HG03196 (cell line): ENCODE results near the gene SRP68.
"Not testable (repeated sequence)": the region's sequence is repeated elsewhere in the genome, so short reads cannot be mapped to it uniquely, and the experiment has no call there.

ENCODE experiments used
- ATAC-seq: cut with Tn5 transposase; IDR thresholded peaks from one replicate; pipeline ENCODE4 v1.9.1; 2021; ENCODE audit not compliant: unreplicated experiment

Gene SRP68

DNA sequence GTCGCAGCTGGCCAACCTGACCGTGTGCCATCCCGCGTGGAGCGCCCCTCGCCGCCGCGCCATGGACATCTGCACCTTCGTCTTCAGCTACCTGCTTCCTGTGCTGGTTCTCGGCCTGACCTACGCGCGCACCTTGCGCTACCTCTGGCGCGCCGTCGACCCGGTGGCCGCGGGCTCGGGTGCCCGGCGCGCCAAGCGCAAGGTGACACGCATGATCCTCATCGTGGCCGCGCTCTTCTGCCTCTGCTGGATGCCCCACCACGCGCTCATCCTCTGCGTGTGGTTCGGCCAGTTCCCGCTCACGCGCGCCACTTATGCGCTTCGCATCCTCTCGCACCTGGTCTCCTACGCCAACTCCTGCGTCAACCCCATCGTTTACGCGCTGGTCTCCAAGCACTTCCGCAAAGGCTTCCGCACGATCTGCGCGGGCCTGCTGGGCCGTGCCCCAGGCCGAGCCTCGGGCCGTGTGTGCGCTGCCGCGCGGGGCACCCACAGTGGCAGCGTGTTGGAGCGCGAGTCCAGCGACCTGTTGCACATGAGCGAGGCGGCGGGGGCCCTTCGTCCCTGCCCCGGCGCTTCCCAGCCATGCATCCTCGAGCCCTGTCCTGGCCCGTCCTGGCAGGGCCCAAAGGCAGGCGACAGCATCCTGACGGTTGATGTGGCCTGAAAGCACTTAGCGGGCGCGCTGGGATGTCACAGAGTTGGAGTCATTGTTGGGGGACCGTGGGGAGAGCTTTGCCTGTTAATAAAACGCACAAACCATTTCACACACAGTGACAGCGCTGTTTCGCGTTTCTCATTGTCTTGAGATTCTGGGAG is 4.7 kb upstream of the SRP68 start:
- no peak for ATAC-seq

DNA sequence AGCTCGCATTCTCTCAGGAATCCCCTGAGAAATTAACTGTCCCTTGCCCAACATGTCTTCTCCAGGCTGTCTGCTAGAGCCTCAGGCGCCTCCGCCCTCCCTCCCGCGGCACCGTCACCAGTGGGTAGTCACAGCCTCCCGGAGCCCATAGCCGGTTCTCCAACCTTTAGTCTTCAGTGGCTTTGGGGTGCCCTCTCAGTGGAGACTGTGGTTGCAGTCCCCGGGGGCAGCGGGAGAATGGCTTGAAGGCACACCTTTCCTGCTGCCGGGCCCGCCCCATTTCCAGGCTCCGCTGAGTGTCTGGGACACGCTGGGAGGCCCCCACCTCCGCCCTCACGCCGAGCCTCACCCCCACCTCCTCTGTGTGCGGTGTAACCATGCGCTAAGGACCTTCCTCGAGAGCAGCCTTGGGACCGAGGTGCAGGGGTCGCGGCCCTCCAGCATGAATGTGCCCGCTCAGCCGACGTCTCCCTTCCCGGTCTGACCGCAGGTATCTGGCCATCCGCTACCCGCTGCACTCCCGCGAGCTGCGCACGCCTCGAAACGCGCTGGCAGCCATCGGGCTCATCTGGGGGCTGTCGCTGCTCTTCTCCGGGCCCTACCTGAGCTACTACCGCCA is 3.9 kb upstream of the SRP68 start:
- no peak for ATAC-seq

DNA sequence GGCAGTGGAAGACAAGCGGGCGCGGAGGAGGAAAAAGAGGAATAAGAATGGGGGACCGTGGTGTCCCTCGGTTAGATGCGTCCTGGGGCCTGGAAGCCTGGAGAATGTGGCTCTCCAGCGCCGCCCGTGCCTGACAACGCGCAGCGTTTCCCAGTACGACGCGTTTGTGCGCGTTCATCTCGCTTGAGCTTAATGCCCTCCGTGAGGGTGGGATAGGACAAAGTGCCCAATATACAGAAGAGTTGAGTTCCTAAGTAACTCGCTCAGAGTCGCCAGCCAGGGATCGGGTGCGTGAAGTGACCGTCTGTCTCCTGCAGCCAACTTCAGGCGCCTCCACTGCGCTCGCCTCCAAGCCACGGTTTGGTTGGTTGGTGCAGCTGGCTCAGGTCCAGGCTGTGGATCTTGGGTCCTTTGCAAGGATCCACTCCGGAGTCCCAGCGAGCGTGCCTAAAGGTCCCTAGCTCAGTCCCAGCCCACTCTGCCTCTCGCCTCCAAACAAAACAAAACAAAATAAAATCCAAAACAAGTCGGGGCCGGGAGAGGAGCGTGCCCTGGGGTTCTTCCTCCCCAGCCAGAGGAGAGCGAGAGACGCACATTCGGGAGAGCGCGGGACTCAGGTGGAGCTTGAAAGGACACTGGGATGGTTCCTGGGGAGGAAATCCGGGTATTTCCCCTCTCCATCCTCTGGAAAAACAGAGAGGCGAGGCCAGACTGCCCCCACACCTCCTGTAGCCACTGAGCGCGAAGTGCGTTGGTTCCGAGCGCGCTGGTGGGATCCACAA is 3.2 kb upstream of the SRP68 start:
- ATAC-seq: no peak

DNA sequence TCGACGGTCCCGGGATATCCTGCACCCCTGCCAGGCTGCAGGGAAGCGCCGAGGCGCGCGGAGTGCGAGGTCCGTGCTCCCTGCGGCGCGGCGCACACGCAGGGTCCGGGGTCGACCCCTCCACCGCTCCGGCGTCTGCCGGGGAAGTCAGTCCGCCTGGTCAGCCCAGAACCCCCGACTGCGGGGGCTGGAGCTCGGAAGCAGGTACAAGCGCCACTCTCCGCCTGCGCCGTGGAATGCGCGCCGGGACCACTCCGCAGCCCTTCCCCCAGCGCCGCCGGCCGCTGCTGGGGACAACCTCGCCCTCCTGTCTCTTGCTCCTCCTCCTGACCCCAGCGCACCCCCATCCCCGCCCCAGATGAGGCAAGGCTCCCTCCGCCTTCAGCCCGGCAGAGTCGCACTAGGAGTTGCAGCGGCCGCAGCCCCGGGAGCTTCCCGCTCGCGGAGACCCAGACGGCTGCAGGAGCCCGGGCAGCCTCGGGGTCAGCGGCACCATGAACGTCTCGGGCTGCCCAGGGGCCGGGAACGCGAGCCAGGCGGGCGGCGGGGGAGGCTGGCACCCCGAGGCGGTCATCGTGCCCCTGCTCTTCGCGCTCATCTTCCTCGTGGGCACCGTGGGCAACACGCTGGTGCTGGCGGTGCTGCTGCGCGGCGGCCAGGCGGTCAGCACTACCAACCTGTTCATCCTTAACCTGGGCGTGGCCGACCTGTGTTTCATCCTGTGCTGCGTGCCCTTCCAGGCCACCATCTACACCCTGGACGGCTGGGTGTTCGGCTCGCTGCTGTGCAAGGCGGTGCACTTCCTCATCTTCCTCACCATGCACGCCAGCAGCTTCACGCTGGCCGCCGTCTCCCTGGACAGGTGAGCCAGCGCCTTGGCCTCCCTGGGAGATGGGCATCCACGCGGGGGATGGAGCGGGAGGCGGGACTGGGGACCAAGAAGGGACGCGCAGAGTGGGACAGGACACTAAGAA is 2.4 kb upstream of the SRP68 start, which contains the start of gene GALR2:
Gene GALR2, plus strand, starts transcription at position 392 of the 974 bp plus-strand sequence. Its CDS starts 103 bp downstream, at position 495.
- ATAC-seq: no peak

DNA sequence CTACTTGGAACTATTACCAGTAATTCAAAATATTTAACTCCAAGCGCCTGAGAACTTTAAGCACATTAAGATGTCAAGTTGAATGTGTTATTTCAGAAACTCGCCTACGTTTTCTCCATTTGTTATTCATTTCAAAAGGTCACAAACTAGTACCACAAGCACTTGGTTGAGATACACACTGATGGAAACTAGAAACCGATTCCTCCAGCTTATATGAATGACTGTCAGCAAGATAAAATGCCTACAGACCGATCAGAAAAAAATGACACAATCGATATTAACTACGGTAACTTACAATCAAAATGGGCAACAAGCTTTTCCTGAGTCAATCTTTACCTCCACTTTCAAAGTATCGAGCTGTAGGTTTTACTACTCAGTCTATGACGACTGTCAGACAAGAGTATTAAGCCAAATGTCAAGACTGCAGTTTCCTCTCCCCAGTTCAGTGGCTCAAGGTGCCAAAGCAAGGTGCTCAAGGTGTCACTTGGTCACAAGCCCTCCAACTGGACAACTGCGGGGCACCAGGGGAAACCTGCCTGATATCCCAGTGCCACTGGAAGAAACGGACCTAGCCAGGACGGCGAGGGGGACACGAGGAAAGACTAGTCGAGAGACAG is 678 bp downstream of the SRP68 start:
- ATAC-seq: no peak

DNA sequence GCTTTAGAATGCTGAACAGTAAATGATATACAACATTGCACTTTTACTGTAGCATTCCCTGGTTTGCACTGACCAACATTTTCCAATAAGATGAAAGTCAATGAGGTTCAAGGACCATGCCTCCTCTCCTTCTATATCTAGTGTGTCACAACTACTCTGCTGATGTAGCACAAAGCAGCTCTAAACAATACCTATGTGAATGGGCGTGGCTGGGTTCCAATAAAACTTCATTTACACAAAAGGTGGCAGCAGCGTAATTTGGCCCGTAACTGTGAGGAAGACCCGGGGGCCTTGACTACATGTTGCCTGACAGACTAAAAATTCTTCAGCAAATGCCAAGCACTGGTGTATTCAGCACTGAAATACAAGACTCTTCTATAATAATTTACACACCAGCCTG is 6.5 kb downstream of the SRP68 start:
- no peak for ATAC-seq

DNA sequence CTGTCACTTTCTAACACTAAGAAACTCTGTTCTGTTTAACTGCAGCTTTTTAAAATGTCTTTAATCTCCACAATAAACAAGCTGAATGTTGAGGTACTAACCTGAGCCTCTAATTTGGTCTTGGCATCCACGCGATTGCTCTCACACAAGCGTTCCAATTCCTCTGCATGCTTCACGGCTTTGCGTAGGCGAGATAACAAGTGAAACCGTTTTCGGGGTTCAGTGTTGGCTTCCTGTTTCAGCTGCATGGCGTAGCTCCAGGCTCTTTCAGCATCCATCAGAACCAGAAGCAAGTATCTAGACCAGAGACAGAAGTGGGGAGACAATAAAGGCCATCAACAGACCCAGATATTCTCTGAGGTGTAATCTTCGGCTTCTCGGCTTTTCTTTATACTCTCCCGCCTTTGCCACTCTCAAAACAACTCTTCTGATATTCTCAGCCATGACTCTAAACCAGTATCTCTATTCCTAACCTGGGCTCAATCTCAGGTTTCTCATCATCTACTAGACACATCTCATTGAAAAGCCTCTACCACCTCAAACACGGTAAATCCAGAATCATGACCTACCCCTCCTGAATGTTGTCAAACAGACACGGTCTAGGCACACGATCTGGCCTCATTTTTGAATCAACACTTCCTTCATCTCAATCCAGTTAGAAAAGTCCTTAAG is 8.3 kb downstream of the SRP68 start:
- no peak for ATAC-seq

DNA sequence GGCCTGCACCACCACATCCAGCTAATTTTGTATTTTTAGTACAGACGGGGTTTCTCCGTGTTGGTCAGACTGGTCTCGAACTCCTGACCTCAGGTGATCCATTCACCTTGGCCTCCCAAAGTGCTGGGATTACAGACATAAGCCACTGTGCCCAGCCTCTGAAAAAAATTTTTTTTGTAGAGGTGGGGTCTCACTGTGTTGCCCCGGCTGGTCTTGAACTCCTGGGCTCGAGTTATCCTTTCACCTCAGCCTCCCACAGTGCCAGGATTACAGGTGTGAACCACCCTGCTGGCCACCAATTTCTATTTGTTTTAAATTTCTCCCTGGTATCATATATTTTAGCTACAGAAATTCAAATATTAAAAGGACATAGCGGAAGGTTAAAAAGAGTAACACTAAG is 14.1 kb downstream of the SRP68 start:
- not testable (repeated sequence) for ATAC-seq

DNA sequence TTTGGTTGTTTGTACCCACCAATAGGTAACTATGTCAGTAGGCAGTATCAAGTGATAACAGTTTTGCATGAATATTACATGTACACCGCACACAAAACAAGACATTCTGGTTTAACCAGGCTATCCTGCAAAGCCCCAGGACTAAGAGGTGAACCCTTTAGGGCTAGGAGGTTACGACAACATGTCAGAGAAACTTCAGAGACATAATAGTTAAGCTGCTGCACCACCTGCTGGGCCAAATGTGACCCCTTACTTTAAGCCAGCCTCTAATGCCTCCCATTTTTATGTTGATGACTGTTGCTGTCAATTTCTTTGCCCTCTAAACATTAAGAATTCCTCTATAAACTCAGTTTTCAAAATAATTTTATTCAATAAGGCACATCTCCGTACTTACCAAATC is 15.4 kb downstream of the SRP68 start:
- no peak for ATAC-seq

DNA sequence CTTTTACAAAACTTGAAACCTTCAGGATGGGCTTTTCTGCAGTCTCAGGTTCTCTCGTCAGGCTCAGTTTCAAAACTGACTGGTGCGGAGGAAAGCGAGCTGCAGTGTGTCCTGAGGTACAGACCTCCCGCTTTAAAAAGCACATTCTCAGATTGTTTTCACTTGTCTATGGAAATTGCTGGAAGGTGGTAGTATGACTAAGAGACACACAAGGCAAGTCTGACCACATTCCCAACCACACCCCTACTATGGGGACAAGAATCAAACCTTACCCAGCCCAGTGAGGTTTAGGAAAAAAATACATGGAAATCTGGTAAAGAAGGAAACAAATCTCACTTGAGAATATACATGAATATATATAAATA is 18.2 kb downstream of the SRP68 start:
- ATAC-seq: no peak

DNA sequence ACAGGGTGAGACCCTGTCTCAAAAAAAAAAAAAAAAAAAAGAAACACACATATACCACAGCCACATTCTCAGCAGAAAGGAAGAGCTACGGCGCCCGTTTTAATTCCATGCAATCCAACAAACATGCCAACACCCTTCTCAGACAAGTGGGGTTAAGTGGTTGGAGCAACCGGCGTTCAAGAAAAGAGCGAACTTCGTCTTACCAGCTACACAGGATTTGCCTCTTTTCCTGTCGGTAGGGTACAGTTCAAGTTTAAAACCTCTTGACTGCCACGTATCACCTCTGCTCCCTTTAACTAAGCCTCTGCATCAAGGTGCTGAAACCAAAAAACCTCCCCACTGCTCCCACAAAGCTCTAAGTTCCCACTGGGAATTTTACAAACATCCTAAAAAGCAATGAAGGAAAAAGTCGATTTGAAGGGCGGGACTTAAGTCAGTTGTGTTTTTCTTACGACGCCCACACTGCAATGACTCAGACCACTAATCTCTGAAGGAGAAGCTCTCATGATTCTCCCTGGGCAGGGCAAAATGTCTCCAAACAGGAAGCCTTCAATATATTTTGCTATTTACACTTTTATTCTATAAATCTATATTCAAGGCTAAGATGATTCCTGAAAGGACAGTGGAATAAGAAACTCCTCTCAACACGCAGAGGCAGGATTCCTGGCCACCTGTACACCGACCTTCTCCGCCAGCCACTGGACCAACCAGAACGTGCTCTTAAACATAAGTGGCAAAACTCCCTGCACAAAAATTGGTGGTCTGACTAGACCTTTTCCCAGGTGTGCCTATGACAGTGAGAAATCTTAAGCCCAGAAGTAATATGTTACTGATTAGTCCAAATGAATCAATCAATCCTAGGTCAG is 18.8 kb downstream of the SRP68 start:
- ATAC-seq: no peak

DNA sequence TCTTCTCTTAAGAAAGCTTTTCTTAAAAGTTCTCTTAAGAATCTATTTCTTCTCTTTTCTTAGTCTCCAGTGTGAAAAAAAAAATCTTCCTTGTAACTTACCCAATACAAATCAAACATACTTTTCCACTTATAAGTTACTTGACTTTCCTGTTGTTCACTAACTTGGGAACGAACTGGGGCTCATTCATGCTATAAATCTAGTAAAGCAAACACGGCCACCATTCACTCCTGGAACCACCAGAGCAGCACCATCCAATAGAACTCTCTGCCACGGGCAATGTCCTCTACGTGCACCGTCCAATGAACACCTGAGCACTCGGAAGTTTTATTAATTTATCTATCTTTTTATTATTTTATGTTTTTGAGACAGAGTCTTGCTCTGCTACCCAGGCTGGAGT is 20.8 kb downstream of the SRP68 start:
- no peak for ATAC-seq

DNA sequence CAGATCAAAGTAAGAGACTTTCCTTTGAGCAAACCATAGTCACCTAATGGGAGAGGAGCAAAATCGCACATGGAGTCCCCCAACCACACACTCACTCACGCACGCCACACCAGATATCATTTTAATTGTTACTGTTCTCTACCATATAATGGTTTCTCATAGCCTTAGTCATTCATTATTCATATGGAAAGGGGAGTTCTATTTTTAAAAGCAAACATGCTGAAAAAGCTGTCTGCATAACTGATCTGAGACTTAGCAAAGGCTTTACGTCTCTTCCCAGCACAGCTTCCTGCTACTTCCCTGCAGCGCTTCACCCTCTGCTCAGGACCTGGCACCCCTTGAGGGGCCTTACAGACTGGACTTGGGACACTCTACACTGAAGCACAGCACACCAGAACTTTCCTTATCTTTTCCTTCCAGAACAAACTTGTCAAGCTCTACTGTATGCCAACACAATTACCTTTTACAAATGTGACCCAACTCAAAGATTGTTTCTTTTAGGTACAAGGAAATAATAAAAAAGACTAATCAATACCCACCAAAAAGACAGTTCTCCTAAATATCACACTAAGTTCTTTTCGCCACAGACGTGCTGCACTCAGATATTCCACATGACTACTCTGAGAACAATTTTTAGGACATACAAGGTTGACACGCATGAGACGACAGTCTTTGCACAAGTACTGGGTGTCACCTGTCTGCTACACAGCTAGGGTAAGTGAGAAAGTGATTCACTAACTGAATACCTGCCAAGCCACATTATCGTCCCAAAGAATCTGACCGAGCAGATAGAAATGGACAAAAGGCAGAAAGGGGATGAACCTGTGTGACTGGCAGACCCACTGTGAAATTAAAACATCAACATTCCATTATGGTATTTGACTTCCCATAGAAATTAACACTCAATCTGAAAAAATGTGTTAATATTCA is 21.5 kb downstream of the SRP68 start:
- ATAC-seq: no peak

DNA sequence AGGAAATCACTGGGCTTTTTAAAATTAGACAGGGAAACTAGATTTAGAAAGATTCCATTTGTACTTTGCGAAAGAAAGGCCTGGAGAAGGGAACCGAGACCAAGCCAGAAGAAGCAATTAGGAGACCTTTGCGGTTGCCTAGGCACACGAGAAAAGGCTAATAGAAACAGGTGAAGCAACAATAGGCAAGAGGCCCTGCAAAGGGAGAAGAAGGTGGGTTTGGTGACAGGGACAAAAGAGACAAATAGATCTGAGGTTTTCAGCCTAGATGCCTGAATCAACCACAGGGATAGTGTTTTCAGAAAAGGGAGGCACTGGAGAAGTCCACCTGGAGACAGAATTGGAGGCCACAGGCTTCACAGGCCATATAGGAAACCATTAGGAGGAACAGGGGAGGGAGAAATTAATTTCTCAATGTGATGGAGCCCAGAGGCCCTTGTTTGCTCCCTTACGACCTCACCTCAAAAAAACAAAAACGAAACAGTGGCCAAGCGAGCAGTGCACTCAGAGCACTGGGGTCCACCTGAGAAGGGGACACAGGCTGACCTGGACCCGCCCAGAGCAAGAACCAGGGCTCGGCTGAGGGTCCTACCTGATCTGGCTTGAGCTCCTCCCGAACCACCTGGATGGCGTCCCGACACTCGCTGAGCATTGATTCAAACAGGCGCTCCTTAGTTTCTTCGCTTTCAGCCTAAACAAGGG is 22.3 kb downstream of the SRP68 start:
- no peak for ATAC-seq

DNA sequence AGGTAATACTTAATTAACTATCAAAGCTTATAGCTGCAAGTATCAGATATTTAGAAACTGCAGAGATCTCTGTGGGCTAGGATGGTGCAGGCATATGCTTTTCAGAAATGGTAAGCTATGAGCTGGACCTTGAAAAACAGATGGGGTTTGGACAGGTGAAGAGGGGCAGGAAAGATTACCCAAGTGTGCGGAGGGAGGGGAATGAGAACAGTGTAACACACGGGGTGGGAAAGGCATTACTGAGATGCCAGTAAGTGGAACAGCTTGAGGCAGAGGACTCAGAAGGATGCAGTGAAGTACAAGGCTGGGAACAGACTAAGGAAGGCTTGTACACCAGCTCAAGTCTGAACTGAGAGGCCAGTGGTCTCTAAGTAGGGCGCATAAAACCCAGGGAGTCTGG is 23.1 kb downstream of the SRP68 start:
- no peak for ATAC-seq

DNA sequence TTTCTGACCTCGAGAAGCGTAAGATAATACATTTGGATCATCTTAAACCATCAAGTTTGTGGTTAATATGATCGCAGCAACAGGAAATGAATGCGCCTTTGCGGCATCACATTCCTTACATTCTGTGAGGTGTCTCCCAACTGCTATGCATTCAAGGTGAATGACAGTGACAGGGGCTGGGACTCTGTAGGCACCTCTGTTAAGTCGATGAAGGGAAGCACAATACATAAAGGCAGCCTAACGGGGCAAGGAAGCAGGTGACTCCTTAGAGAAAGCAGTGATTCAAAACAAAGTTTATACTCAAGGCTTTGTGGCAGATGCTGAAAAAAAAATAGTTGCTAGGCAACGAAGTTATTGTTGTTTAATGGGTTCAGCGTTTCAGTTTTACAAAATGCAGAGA is 23.6 kb downstream of the SRP68 start:
- no peak for ATAC-seq

DNA sequence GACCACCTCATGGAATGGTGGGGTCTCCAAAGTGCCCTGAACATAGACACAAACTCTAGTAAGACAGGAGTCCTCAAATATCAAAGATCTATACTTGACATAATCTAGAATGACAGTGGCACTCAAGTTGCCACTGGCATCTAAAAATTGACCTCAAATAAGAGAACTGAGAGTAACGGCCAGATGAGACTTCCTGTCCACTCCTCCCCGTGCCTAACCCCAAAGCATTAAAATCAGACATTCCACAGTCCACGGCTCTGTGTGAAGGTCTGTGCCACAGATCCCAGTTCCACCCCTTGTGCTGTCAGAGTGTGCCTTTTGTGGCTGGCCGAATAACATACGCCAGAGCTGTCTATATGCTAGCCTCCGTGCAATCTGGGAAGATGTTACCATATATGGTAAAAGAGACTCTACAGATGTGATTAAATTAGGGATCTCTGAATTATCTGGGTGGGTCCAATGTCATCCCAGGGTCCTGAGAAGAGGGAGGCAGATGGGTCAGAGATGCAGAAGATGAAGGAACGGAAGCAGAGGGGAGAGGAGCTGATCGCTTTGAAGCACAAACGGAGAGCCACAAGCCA is 24.2 kb downstream of the SRP68 start:
- no peak for ATAC-seq
